GF-D8 (cell line): Measurements from ENCODE around the gene ASIC3.
"Not testable (repeated sequence)": the region's sequence is repeated elsewhere in the genome, so short reads cannot be mapped to it uniquely, and the experiment has no call there.

ENCODE experiments used
- DNase-seq: peaks from one replicate; lab custom pipeline; 2025; lab: John Stamatoyannopoulos, UW

The ASIC3 gene

GRCh38 chr7:151032936-151033863 is 15.1 kb upstream of the ASIC3 start:
- no peak for DNase-seq

- no peak for DNase-seq
These were observed 14.5 kb upstream of the ASIC3 start for GRCh38 chr7:151033864-151034249.

- DNase-seq: no peak
These were observed 13.9 kb upstream of the ASIC3 start for GRCh38 chr7:151034312-151035025.

GRCh38 chr7:151035026-151035717 is 13.2 kb upstream of the ASIC3 start:
- DNase-seq: no peak

- DNase-seq: no peak
These were observed 12.4 kb upstream of the ASIC3 start for GRCh38 chr7:151035902-151036301.

GRCh38 chr7:151038951-151039849 is 9.1 kb upstream of the ASIC3 start:
- DNase-seq: peak; percentile 56

- DNase-seq: no peak
These were observed 8.3 kb upstream of the ASIC3 start for GRCh38 chr7:151039850-151040548.

GRCh38 chr7:151040616-151041375 is 7.5 kb upstream of the ASIC3 start:
- DNase-seq: no peak

GRCh38 chr7:151043449-151043848 is 4.9 kb upstream of the ASIC3 start:
- not testable (repeated sequence) for DNase-seq

GRCh38 chr7:151043959-151044358 is 4.4 kb upstream of the ASIC3 start:
- no peak for DNase-seq

- no peak for DNase-seq
These were observed 3.1 kb upstream of the ASIC3 start for GRCh38 chr7:151045262-151045661.

GRCh38 chr7:151045967-151046366 is 2.4 kb upstream of the ASIC3 start:
- DNase-seq: no peak

- no peak for DNase-seq
These were observed 1.4 kb upstream of the ASIC3 start for GRCh38 chr7:151046603-151047573.

GRCh38 chr7:151048911-151049463 is 656 bp downstream of the ASIC3 start:
- no peak for DNase-seq

GRCh38 chr7:151051108-151051507 is 2.8 kb downstream of the ASIC3 start:
- DNase-seq: no peak

GRCh38 chr7:151053096-151053495 is 4.8 kb downstream of the ASIC3 start:
- no peak for DNase-seq

- DNase-seq: no peak
These were observed 5.4 kb downstream of the ASIC3 start for GRCh38 chr7:151053751-151054150.

GRCh38 chr7:151056283-151056665 is 7.9 kb downstream of the ASIC3 start:
- DNase-seq: no peak
